Keratinocyte (primary cell): Measurements from ENCODE around the gene TMEM115.

ENCODE experiments used
- EZH2 ChIP-seq: IDR thresholded peaks from one replicate; pipeline ENCODE4 v1.6.1; 2012; ENCODE audit warnings: inconsistent platforms, mild to moderate bottlenecking, low read length, moderate library complexity
- TF ChIP-seq, protein P1 (sequence below), 3 experiments: IDR thresholded peaks in 1 of 3; conservative IDR thresholded peaks in 1 of 3; optimal IDR thresholded peaks in 1 of 3; 2 replicates in 2 of 3; 3 replicates in 1 of 3; pipeline versions ENCODE3 to v1.5.1; 2011; ENCODE audit warnings: low read length in 3 of 3, mild to moderate bottlenecking in 3 of 3, moderate library complexity in 2 of 3, control low read depth in 1 of 3, inconsistent platforms in 1 of 3; ENCODE audit not compliant: insufficient read depth in 2 of 3; ENCODE audit errors: extremely low read depth in 1 of 3

DNA sequence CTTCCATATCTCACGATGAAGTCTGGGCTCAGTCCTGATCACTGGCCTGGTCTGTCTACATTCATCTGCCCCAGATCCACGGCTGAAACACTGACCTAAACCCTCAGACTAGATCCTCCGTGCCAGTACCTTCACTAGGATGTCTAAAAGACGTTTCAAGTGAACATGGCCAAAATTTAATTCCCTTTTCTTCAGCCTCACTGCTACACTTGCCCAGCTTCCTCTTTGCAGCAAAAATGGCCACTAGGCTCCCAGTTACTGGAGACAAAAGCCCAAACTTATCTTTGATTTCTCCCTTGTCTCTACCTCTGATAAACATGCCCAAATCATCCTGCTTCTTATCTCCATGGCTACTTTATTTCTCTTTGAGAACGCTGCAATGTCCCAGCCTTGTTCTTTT is 20.4 kb downstream of the TMEM115 start:
- TF ChIP-seq, protein P1, sequence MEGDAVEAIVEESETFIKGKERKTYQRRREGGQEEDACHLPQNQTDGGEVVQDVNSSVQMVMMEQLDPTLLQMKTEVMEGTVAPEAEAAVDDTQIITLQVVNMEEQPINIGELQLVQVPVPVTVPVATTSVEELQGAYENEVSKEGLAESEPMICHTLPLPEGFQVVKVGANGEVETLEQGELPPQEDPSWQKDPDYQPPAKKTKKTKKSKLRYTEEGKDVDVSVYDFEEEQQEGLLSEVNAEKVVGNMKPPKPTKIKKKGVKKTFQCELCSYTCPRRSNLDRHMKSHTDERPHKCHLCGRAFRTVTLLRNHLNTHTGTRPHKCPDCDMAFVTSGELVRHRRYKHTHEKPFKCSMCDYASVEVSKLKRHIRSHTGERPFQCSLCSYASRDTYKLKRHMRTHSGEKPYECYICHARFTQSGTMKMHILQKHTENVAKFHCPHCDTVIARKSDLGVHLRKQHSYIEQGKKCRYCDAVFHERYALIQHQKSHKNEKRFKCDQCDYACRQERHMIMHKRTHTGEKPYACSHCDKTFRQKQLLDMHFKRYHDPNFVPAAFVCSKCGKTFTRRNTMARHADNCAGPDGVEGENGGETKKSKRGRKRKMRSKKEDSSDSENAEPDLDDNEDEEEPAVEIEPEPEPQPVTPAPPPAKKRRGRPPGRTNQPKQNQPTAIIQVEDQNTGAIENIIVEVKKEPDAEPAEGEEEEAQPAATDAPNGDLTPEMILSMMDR (optimal IDR thresholded peaks at IDR 0.05 in 1 of 3, IDR thresholded peaks at IDR 0.05 in 1 of 3, conservative IDR thresholded peaks at IDR 0.05 in 1 of 3; ENCODE audit: extremely low read depth in 1 of 3, insufficient read depth in 2 of 3, low read length in 3 of 3): no peak
- no peak for TF ChIP-seq EZH2
